B cell (primary cell): ENCODE results near the gene PITPNB. TPM values are rescaled to one million over a fixed set of nuclear protein-coding genes. Genes with fewer than 3 reads are reported as not detected.

Source experiments
- ATAC-seq: fragments of 200-7000 bp; cut with Tn5 transposase; one replicate; pipeline ENCODE4 v1.10.0; 2021; ENCODE audit warnings: low read depth, mild to moderate bottlenecking, moderate number of reproducible peaks, moderate library complexity
- CTCF ChIA-PET: fragments of 350-600 bp; sonication (Branson Sonifier 250); formaldehyde crosslinking; loops from one replicate; lab custom pipeline; 2021; ENCODE audit warnings: antibody characterized with exemption, inconsistent platforms; lab: Charles Lee
- POLR2A ChIA-PET: fragments of 350-600 bp; sonication (Branson Sonifier 250); formaldehyde crosslinking; loops from one replicate; lab custom pipeline; 2021; ENCODE audit warnings: antibody characterized with exemption; lab: Charles Lee
- DNase-seq: peaks from one replicate; pipeline ENCODE4 v3.0.0; 2013
- H2AFZ ChIP-seq: 2 replicates; pipeline ENCODE4 v1.6.1; 2012; ENCODE audit warnings: mild to moderate bottlenecking, low read depth, low read length; ENCODE audit not compliant: insufficient read depth, poor library complexity, severe bottlenecking
- H3K27ac ChIP-seq, 2 donors: 1 replicate in 1 of 2; 2 replicates in 1 of 2; pipeline ENCODE4 v1.5.1; 2012 to 2013; ENCODE audit warnings: low read length in 2 of 2, mild to moderate bottlenecking in 2 of 2, moderate library complexity in 1 of 2
- H3K27me3 ChIP-seq, 4 experiments: fragments of 200-600 bp in 1 of 4; sonication (generic) in 1 of 4; replicated peaks in 1 of 4; 1 replicate in 2 of 4; 2 replicates in 2 of 4; pipeline versions ENCODE4 v1.6.1 to v1.7.0; 2013 to 2016; ENCODE audit warnings: low read length in 3 of 4, mild to moderate bottlenecking in 2 of 4, mixed read lengths in 1 of 4, moderate library complexity in 1 of 4; ENCODE audit not compliant: insufficient read depth in 4 of 4, control insufficient read depth in 3 of 4; ENCODE audit errors: control extremely low read depth in 1 of 4
- H3K36me3 ChIP-seq, 2 experiments: replicated peaks in 1 of 2; 1 replicate in 1 of 2; 2 replicates in 1 of 2; pipeline versions ENCODE4 v1.6.1 to v1.7.1; 2013; ENCODE audit warnings: low read length in 1 of 2; ENCODE audit not compliant: insufficient read depth in 2 of 2, control insufficient read depth in 1 of 2; ENCODE audit errors: control extremely low read depth in 1 of 2, extremely low read depth in 1 of 2
- H3K4me1 ChIP-seq, 2 donors: fragments of 200-600 bp in 1 of 2; sonication (generic) in 1 of 2; 1 replicate in 1 of 2; 2 replicates in 1 of 2; pipeline versions ENCODE4 v1.5.1 to v1.6.1; 2013 to 2017; ENCODE audit warnings: low read length in 2 of 2; ENCODE audit not compliant: control insufficient read depth in 2 of 2, insufficient read depth in 2 of 2
- H3K4me2 ChIP-seq: replicated peaks from 2 replicates; pipeline ENCODE3; 2012; ENCODE audit warnings: mild to moderate bottlenecking, low read depth, low read length; ENCODE audit not compliant: poor library complexity, severe bottlenecking
- H3K4me3 ChIP-seq, 5 experiments: fragments of 200-600 bp in 1 of 5; sonication (generic) in 1 of 5; 1 replicate in 3 of 5; 2 replicates in 2 of 5; pipeline versions ENCODE4 v1.5.1 to v1.7.0; 2011 to 2016; ENCODE audit warnings: low read length in 4 of 5, mild to moderate bottlenecking in 4 of 5, low read depth in 2 of 5, control low read depth in 1 of 5, moderate library complexity in 1 of 5; ENCODE audit not compliant: insufficient read depth in 1 of 5; ENCODE audit errors: control extremely low read depth in 1 of 5, extremely low read depth in 1 of 5
- H3K79me2 ChIP-seq: fragments of 200-600 bp; sonication (generic); one replicate; pipeline ENCODE4 v1.6.0; 2016; ENCODE audit warnings: low read length; ENCODE audit not compliant: control insufficient read depth, insufficient read depth
- H3K9ac ChIP-seq: fragments of 200-600 bp; sonication (generic); 2 replicates; pipeline ENCODE4 v1.6.1; 2017; ENCODE audit warnings: mild to moderate bottlenecking, low read length, moderate library complexity
- H3K9me3 ChIP-seq, 3 donors: one replicate each; pipeline versions ENCODE4 v1.6.1 to v1.7.1; 2013; ENCODE audit warnings: low read length in 2 of 3; ENCODE audit not compliant: control insufficient read depth in 2 of 3, insufficient read depth in 1 of 3; ENCODE audit errors: control extremely low read depth in 1 of 3
- H4K20me1 ChIP-seq: 2 replicates; pipeline ENCODE4 v1.6.0; 2012; ENCODE audit warnings: mild to moderate bottlenecking, low read length; ENCODE audit not compliant: insufficient read depth, control insufficient read depth, poor library complexity, severe bottlenecking
- H3K27ac Mint-ChIP-seq: one replicate; pipeline ENCODE4 v1.8.0; 2021; ENCODE audit warnings: mixed read lengths
- H3K27me3 Mint-ChIP-seq: one replicate; pipeline ENCODE4 v1.8.0; 2021; ENCODE audit warnings: mixed read lengths
- H3K4me1 Mint-ChIP-seq: one replicate; pipeline ENCODE4 v1.8.0; 2021; ENCODE audit warnings: mixed read lengths
- H3K4me3 Mint-ChIP-seq: one replicate; pipeline ENCODE4 v1.8.0; 2021; ENCODE audit warnings: mixed read lengths
- H3K9me3 Mint-ChIP-seq: one replicate; pipeline ENCODE4 v1.8.0; 2022; ENCODE audit warnings: mixed read lengths; ENCODE audit not compliant: insufficient read depth
- CTCF ChIP-seq: fragments of 200-600 bp; IDR thresholded peaks from one replicate; pipeline ENCODE4 v1.8.0; 2022; ENCODE audit warnings: antibody characterized with exemption, mild to moderate bottlenecking
- EZH2 ChIP-seq: IDR thresholded peaks from 2 replicates; pipeline ENCODE4 v1.6.1; 2012; ENCODE audit warnings: borderline replicate concordance, low read depth, mild to moderate bottlenecking, moderate library complexity, low read length; ENCODE audit not compliant: insufficient read depth, poor library complexity, severe bottlenecking
- WGBS: methylation state at CpG from one replicate; pipeline ENCODE4 v1.1.5; 2013; ENCODE audit warnings: missing lambda C conversion rate; ENCODE audit not compliant: insufficient coverage; 5-methylcytosine and 5-hydroxymethylcytosine counted together
- intact Hi-C: fragments of 100-400 bp; cut with micrococcal nuclease; formaldehyde crosslinking; loops from one replicate; pipeline ENCODE4 v1.10.0; 2022
- polyA plus RNA-seq: library from polyadenylated mRNA; depleted of rRNA; stranded (reverse); fragments of >200 nt; gene quantifications from 2 replicates; pipeline ENCODE4 v1.2.3, GENCODE V29; 2012
- total RNA-seq, 2 donors: library from RNA; stranded (reverse); fragments of 120-200 nt in 1 of 2; gene quantifications; 1 replicate in 1 of 2; 2 replicates in 1 of 2; pipeline versions ENCODE4 v1.2.3 to v1.2.4, GENCODE V29; 2013 to 2022

Gene PITPNB
- total and polyA plus RNA-seq, 2 donors (not counting 1 experiment from before 2014, with no cell fraction given), result 17.5 to 82.3 TPM

- Histone ChIP-seq H3K9ac (no peak overlapping the region), H3K9me3 (peaks cover 0 to 3% (median 0%) of the 10 kb centered on the region in 3 donors), H4K20me1 (no peaks in the 10 kb centered on the region), H3K4me1 (no peaks in the 10 kb centered on the region), H3K36me3 (peaks cover 0 to 33% of the 10 kb centered on the region in 2 experiments), H3K27ac (no peak overlapping the region), H3K4me3 (no peak overlapping the region), H3K79me2 (no peaks in the 10 kb centered on the region), H3K27me3 (no peaks in the 10 kb centered on the region), H2AFZ (no peak overlapping the region), H3K4me2 (no peak overlapping the region)
- ChIA-PET POLR2A (no interaction called here), CTCF (interaction anchor here (0.6 kb wide), 1 partner anchor 223 kb away, joined by 4 read pairs; no protein-coding TSS in a partner anchor)
- TF ChIP-seq EZH2 (no peak), CTCF (no peak)
- no peak for DNase-seq
- no peak overlapping the region for H3K27ac Mint-ChIP-seq
- H3K27me3 Mint-ChIP-seq, result no peaks in the 10 kb centered on the region
- no peak overlapping the region for H3K4me3 Mint-ChIP-seq
- no peaks in the 10 kb centered on the region for H3K4me1 Mint-ChIP-seq
- no peaks in the 10 kb centered on the region for H3K9me3 Mint-ChIP-seq
- ATAC-seq, result no peak
- no CpG with 5 or more reads among the region's 5 CpGs for WGBS
- intact Hi-C loops, result no loop called here
These were observed 72.8 kb downstream of the PITPNB start for GRCh38 chr22:27846248-27846757.

GRCh38 chr22:27845644-27846043 lies 73.4 kb downstream of the PITPNB start:
- TF ChIP-seq EZH2 (no peak), CTCF (no peak)
- DNase-seq (no peak), ATAC-seq (no peak)
- Mint-ChIP-seq H3K4me1 (no peaks in the 10 kb centered on the region), H3K4me3 (no peak overlapping the region), H3K27me3 (no peaks in the 10 kb centered on the region), H3K9me3 (no peaks in the 10 kb centered on the region), H3K27ac (no peak overlapping the region)
- no peak overlapping the region for H3K9ac ChIP-seq
- intact Hi-C loops, result no loop called here
- ChIA-PET CTCF (no interaction called here), POLR2A (no interaction called here)
- H4K20me1 ChIP-seq, result no peaks in the 10 kb centered on the region
- H3K4me3 ChIP-seq, result no peak overlapping the region
- H3K27ac ChIP-seq, result no peak overlapping the region
- H3K4me1 ChIP-seq, result no peaks in the 10 kb centered on the region
- H3K4me2 ChIP-seq, result no peak overlapping the region
- 86% methylated on average over 1 of the region's 7 CpGs for WGBS
- H3K36me3 ChIP-seq, result peaks cover 0 to 26% of the 10 kb centered on the region in 2 experiments
- H3K27me3 ChIP-seq, result no peaks in the 10 kb centered on the region
- no peaks in the 10 kb centered on the region for H3K79me2 ChIP-seq
- no peak overlapping the region for H2AFZ ChIP-seq
- peaks cover 0 to 3% (median 0%) of the 10 kb centered on the region in 3 donors for H3K9me3 ChIP-seq
